OCI-LY3 (cell line): ENCODE results near the gene BRCA2.

Source experiments
- EZH2phosphoT487 ChIP-seq: fragments of 200-600 bp; shearing (Covaris generic); IDR thresholded peaks from 2 replicates; pipeline ENCODE4 v1.6.1; 2018; ENCODE audit warnings: antibody characterized with exemption, mixed run types, low read depth
- TF ChIP-seq, protein P1 (sequence below): fragments of 200-600, 300-600 bp; sonication (generic); IDR thresholded peaks from 2 replicates; pipeline ENCODE4 v1.5.1; 2014; ENCODE audit warnings: antibody characterized with exemption, low read length, low read depth

DNA sequence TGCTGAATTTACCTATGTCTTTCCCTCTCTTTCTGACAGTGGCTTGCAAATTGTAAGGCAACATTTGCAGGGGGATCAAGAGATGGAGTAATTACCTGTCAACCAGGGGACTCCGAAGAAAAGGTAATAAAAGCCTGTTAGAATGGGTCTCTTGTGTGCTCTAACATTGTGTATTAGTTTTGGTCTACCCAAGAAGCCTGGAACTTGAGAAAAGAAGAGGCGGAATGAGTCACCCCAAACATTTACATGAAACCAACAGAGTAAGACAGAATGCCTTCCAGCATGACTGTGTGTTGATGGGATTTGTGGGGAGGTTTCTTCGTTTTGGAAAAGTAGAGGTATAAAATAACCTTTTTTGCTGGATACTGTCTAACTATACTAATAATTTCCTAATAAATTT, 36.9 kb upstream of the BRCA2 start:
- TF ChIP-seq, protein P1, sequence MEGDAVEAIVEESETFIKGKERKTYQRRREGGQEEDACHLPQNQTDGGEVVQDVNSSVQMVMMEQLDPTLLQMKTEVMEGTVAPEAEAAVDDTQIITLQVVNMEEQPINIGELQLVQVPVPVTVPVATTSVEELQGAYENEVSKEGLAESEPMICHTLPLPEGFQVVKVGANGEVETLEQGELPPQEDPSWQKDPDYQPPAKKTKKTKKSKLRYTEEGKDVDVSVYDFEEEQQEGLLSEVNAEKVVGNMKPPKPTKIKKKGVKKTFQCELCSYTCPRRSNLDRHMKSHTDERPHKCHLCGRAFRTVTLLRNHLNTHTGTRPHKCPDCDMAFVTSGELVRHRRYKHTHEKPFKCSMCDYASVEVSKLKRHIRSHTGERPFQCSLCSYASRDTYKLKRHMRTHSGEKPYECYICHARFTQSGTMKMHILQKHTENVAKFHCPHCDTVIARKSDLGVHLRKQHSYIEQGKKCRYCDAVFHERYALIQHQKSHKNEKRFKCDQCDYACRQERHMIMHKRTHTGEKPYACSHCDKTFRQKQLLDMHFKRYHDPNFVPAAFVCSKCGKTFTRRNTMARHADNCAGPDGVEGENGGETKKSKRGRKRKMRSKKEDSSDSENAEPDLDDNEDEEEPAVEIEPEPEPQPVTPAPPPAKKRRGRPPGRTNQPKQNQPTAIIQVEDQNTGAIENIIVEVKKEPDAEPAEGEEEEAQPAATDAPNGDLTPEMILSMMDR: no peak
- no peak for TF ChIP-seq EZH2phosphoT487
